Parathyroid adenoma (tissue), 2 donors: Measurements from ENCODE around the gene DDX27.

Source experiments
- H2AFZ ChIP-seq: fragments of 300-600 bp; sonication (generic); one replicate; pipeline ENCODE4 v1.7.0; 2017; ENCODE audit warnings: antibody characterized with exemption, mild to moderate bottlenecking
- H3K27ac ChIP-seq: fragments of 300-600 bp; sonication (generic); one replicate; pipeline ENCODE4 v1.7.0; 2017
- H3K27me3 ChIP-seq: fragments of 300-600 bp; sonication (generic); one replicate; pipeline ENCODE4 v1.7.0; 2017; ENCODE audit warnings: low read length; ENCODE audit not compliant: control insufficient read depth, insufficient read depth
- H3K36me3 ChIP-seq: fragments of 300-600 bp; sonication (generic); one replicate; pipeline ENCODE4 v1.7.0; 2017; ENCODE audit warnings: low read length; ENCODE audit not compliant: control insufficient read depth, insufficient read depth
- H3K4me1 ChIP-seq: fragments of 300-600 bp; sonication (generic); one replicate; pipeline ENCODE4 v1.7.0; 2017; ENCODE audit warnings: control low read depth
- H3K4me2 ChIP-seq: fragments of 300-600 bp; sonication (generic); one replicate; pipeline ENCODE4 v1.7.0; 2017; ENCODE audit warnings: low read length
- H3K4me3 ChIP-seq: fragments of 300-600 bp; sonication (generic); one replicate; pipeline ENCODE4 v1.7.0; 2017; ENCODE audit warnings: low read depth, low read length
- H3K79me2 ChIP-seq: fragments of 300-600 bp; sonication (generic); one replicate; pipeline ENCODE4 v1.7.0; 2017; ENCODE audit warnings: control low read depth
- H3K9ac ChIP-seq: fragments of 300-600 bp; sonication (generic); one replicate; pipeline ENCODE4 v1.7.0; 2017; ENCODE audit warnings: mild to moderate bottlenecking
- H3K9me3 ChIP-seq: fragments of 300-600 bp; sonication (generic); one replicate; pipeline ENCODE4 v1.7.0; 2017; ENCODE audit warnings: low read length; ENCODE audit not compliant: control insufficient read depth
- CTCF ChIP-seq: fragments of 300-600 bp; sonication (generic); IDR thresholded peaks from one replicate; pipeline ENCODE4 v1.7.0; 2017; ENCODE audit warnings: antibody characterized with exemption, mild to moderate bottlenecking
- donor health status: primary hyperparathyroidism.

Gene DDX27

GRCh38 chr20:49287555-49288249 is 68.5 kb downstream of the DDX27 start:
- Histone ChIP-seq H3K27ac (no peak overlapping the region), H3K36me3 (no peaks in the 10 kb centered on the region)
- TF ChIP-seq CTCF: no peak

GRCh38 chr20:49288250-49288751 is 69.1 kb downstream of the DDX27 start:
- Histone ChIP-seq H3K79me2 (peaks cover 14% of the 10 kb centered on the region), H3K4me3 (no peak overlapping the region), H3K4me1 (no peaks in the 10 kb centered on the region), H3K27me3 (no peaks in the 10 kb centered on the region), H2AFZ (no peak overlapping the region), H3K36me3 (no peaks in the 10 kb centered on the region), H3K9ac (no peak overlapping the region), H3K27ac (no peak overlapping the region), H3K4me2 (no peak overlapping the region), H3K9me3 (no peaks in the 10 kb centered on the region)
- no peak for TF ChIP-seq CTCF

More at GRCh38 chr20:49287555-49288249, 68.5 kb downstream of the DDX27 start:
- no peak overlapping the region for H3K4me3 ChIP-seq
- no peaks in the 10 kb centered on the region for H3K27me3 ChIP-seq
- peaks cover 20% of the 10 kb centered on the region for H3K79me2 ChIP-seq
- H3K9me3 ChIP-seq: no peaks in the 10 kb centered on the region
- H2AFZ ChIP-seq: no peak overlapping the region
- H3K9ac ChIP-seq: no peak overlapping the region
- H3K4me1 ChIP-seq: no peaks in the 10 kb centered on the region
- H3K4me2 ChIP-seq: no peak overlapping the region

GRCh38 chr20:49288784-49289696 is 69.8 kb downstream of the DDX27 start:
- no peak for TF ChIP-seq CTCF
- Histone ChIP-seq H3K4me1 (no peaks in the 10 kb centered on the region), H3K27me3 (no peaks in the 10 kb centered on the region), H3K4me3 (no peak overlapping the region), H3K9ac (no peak overlapping the region), H3K27ac (no peak overlapping the region), H3K9me3 (no peaks in the 10 kb centered on the region), H3K36me3 (no peaks in the 10 kb centered on the region), H2AFZ (no peak overlapping the region), H3K79me2 (peaks cover 8% of the 10 kb centered on the region), H3K4me2 (no peak overlapping the region)

- Histone ChIP-seq H3K27ac (no peak overlapping the region), H3K27me3 (no peaks in the 10 kb centered on the region), H3K36me3 (no peaks in the 10 kb centered on the region), H3K9me3 (no peaks in the 10 kb centered on the region), H2AFZ (no peak overlapping the region), H3K4me3 (no peak overlapping the region), H3K4me1 (no peaks in the 10 kb centered on the region), H3K79me2 (peaks cover 4% of the 10 kb centered on the region), H3K4me2 (no peak overlapping the region), H3K9ac (no peak overlapping the region)
- TF ChIP-seq CTCF: no peak
These were observed 71.5 kb downstream of the DDX27 start for GRCh38 chr20:49290608-49291191.
